A549 (cell line): ENCODE results near the gene C2CD4C. TPM values are rescaled to one million over a fixed set of nuclear protein-coding genes. Genes with fewer than 3 reads are reported as not detected.
"Not testable (repeated sequence)": the region's sequence is repeated elsewhere in the genome, so short reads cannot be mapped to it uniquely, and the experiment has no call there.

Source experiments
- ATAC-seq, 2 experiments: fragments of 200-7000 bp in 1 of 2; fragments of >200 bp in 1 of 2; cut with Nextera tagmentation in 1 of 2; cut with Tn5 transposase in 1 of 2; 3 replicates each; pipeline versions ENCODE4 v1.8.0 to v1.9.1; 2018 to 2020; ENCODE audit warnings: mild to moderate bottlenecking in 1 of 2, moderate library complexity in 1 of 2
- CTCF ChIA-PET: fragments of 300-600 bp; sonication (Branson Sonifier 250); formaldehyde crosslinking; extraction: SDS; loops from one replicate; lab custom pipeline; 2021; ENCODE audit warnings: antibody characterized with exemption, inconsistent platforms; lab: Yijun Ruan, JAX
- POLR2A ChIA-PET: fragments of 350-600 bp; formaldehyde crosslinking; extraction: SDS; loops from one replicate; lab custom pipeline; 2021; ENCODE audit warnings: antibody characterized with exemption, inconsistent platforms; lab: Yijun Ruan, JAX
- DNase-seq, 2 experiments: peaks; one replicate each; pipeline versions ENCODE4 v3.0.0 to v3.0.0-alpha.2; 2011 to 2016; ENCODE audit warnings: low read depth in 1 of 2, low spot score in 1 of 2
- FAIRE-seq: peaks from 2 replicates; lab custom pipeline; 2011; peaks lifted over from hg19 to GRCh38; lab: Jason Lieb, UNC
- H3K27ac ChIP-seq, 2 experiments: fragments of >200 bp; sonication (Bioruptor Twin); formaldehyde crosslinking; 3 replicates each; pipeline ENCODE4 v1.5.1; 2016 to 2017
- H3K4me1 ChIP-seq: fragments of >200 bp; sonication (Bioruptor Twin); formaldehyde crosslinking; 3 replicates; pipeline ENCODE4 v1.6.1; 2016
- H3K4me2 ChIP-seq: fragments of >200 bp; sonication (Bioruptor Twin); formaldehyde crosslinking; 3 replicates; pipeline ENCODE4 v1.6.1; 2016
- H3K4me3 ChIP-seq: fragments of >200 bp; sonication (Bioruptor Twin); formaldehyde crosslinking; 3 replicates; pipeline ENCODE4 v1.5.1; 2016
- H3K9me3 ChIP-seq: fragments of >200 bp; sonication (Bioruptor Twin); formaldehyde crosslinking; 3 replicates; pipeline ENCODE4 v1.6.1; 2016
- ATOH8 ChIP-seq: fragments of 250-450 bp; sonication (Bioruptor Pico); IDR thresholded peaks from 2 replicates; pipeline ENCODE4 v1.5.0; 2020; ENCODE audit warnings: low read depth, mild to moderate bottlenecking, moderate library complexity
- BHLHE40 ChIP-seq: IDR thresholded peaks from 2 replicates; pipeline ENCODE4 v1.6.1; 2012; ENCODE audit warnings: low read depth, low read length, inconsistent platforms
- CBX2 ChIP-seq: fragments of 200-600 bp; sonication (generic); IDR thresholded peaks from 2 replicates; pipeline ENCODE4 v1.6.1; 2016; ENCODE audit warnings: low read depth, mild to moderate bottlenecking, borderline replicate concordance
- CBX8 ChIP-seq: fragments of 200-600 bp; sonication (generic); IDR thresholded peaks from 2 replicates; pipeline ENCODE4 v1.6.1; 2016
- CEBPB ChIP-seq, 2 experiments: fragments of >200 bp in 1 of 2; sonication (Bioruptor Twin) in 1 of 2; formaldehyde crosslinking in 1 of 2; IDR thresholded peaks; 2 replicates each; pipeline ENCODE4 v1.6.1; 2012 to 2016
- CHD4 ChIP-seq: fragments of 200-600 bp; sonication (generic); IDR thresholded peaks from 2 replicates; pipeline ENCODE4 v1.6.1; 2016; ENCODE audit warnings: antibody characterized with exemption, mild to moderate bottlenecking, borderline replicate concordance
- EHF ChIP-seq: fragments of 250-450 bp; sonication (Bioruptor Pico); IDR thresholded peaks from 2 replicates; pipeline ENCODE4 v1.5.0; 2020; ENCODE audit warnings: mild to moderate bottlenecking
- EP300 ChIP-seq, 2 experiments: fragments of >200 bp; sonication (Bioruptor Twin); formaldehyde crosslinking; IDR thresholded peaks; 2 replicates in 1 of 2; 3 replicates in 1 of 2; pipeline ENCODE4 v1.6.1; 2016 to 2017
- HMGXB4 ChIP-seq: fragments of 250-450 bp; sonication (Bioruptor Pico); IDR thresholded peaks from 2 replicates; pipeline ENCODE4 v1.5.0; 2021; ENCODE audit warnings: mild to moderate bottlenecking, moderate library complexity, borderline replicate concordance
- JUN ChIP-seq, 2 experiments: fragments of >200 bp; sonication (Bioruptor Twin); formaldehyde crosslinking; IDR thresholded peaks; 2 replicates in 1 of 2; 3 replicates in 1 of 2; pipeline ENCODE4 v1.6.1; 2016 to 2017
- JUNB ChIP-seq: fragments of >200 bp; sonication (Bioruptor Twin); formaldehyde crosslinking; IDR thresholded peaks from 2 replicates; pipeline ENCODE4 v1.6.1; 2016
- KDM1A ChIP-seq: fragments of 200-600 bp; sonication (generic); IDR thresholded peaks from 2 replicates; pipeline ENCODE4 v1.6.1; 2016; ENCODE audit warnings: low read depth, mild to moderate bottlenecking
- KDM5A ChIP-seq: fragments of 200-600 bp; sonication (generic); IDR thresholded peaks from 2 replicates; pipeline ENCODE4 v1.6.1; 2016; ENCODE audit warnings: antibody characterized with exemption, mild to moderate bottlenecking
- MAX ChIP-seq: IDR thresholded peaks from 2 replicates; pipeline ENCODE4 v1.6.1; 2012
- MAZ ChIP-seq: fragments of 150-350 bp; IDR thresholded peaks from 2 replicates; pipeline ENCODE4 v1.6.1; 2014; ENCODE audit warnings: antibody characterized with exemption, low read depth, low read length, borderline replicate concordance
- NR3C1 ChIP-seq: fragments of >200 bp; sonication (Bioruptor Twin); formaldehyde crosslinking; IDR thresholded peaks from 3 replicates; pipeline ENCODE4 v1.6.1; 2017
- POLR2AphosphoS2 ChIP-seq: conservative IDR thresholded peaks from 2 replicates; pipeline ENCODE4 v1.6.1; 2012; ENCODE audit warnings: low read length, improper control_type of control experiment, inconsistent platforms
- RAD21 ChIP-seq, 2 experiments: fragments of >200 bp in 1 of 2; sonication (Bioruptor Twin) in 1 of 2; formaldehyde crosslinking in 1 of 2; IDR thresholded peaks in 1 of 2; conservative IDR thresholded peaks in 1 of 2; 2 replicates in 1 of 2; 3 replicates in 1 of 2; pipeline ENCODE4 v1.6.1; 2012 to 2018; ENCODE audit warnings: inconsistent platforms in 1 of 2
- RFX5 ChIP-seq: fragments of 450-650 bp; IDR thresholded peaks from 2 replicates; pipeline ENCODE4 v1.7.1; 2014; ENCODE audit warnings: antibody characterized with exemption, mild to moderate bottlenecking, moderate library complexity
- RNF2 ChIP-seq: fragments of 200-600 bp; sonication (generic); IDR thresholded peaks from 2 replicates; pipeline ENCODE4 v1.6.1; 2016; ENCODE audit warnings: low read depth, mild to moderate bottlenecking, antibody characterized with exemption, moderate library complexity, borderline replicate concordance
- SMC3 ChIP-seq: fragments of >200 bp; sonication (Bioruptor Twin); formaldehyde crosslinking; IDR thresholded peaks from 3 replicates; pipeline ENCODE4 v1.6.1; 2018; ENCODE audit warnings: inconsistent platforms
- SREBF2 ChIP-seq: fragments of 450-650 bp; IDR thresholded peaks from 2 replicates; pipeline ENCODE4 v1.6.1; 2014; ENCODE audit warnings: mild to moderate bottlenecking, moderate library complexity
- TFCP2L1 ChIP-seq: fragments of 250-450 bp; sonication (Bioruptor Pico); IDR thresholded peaks from 2 replicates; pipeline ENCODE4 v1.5.0; 2021; ENCODE audit warnings: mild to moderate bottlenecking
- TP53 ChIP-seq: fragments of 250-450 bp; sonication (Bioruptor Pico); IDR thresholded peaks from 2 replicates; pipeline ENCODE4 v1.5.0; 2021; ENCODE audit warnings: mild to moderate bottlenecking, moderate library complexity
- USF2 ChIP-seq: fragments of 450-650 bp; IDR thresholded peaks from 2 replicates; pipeline ENCODE4 v1.6.1; 2014; ENCODE audit warnings: antibody characterized with exemption
- ZFP36 ChIP-seq: fragments of 450-650 bp; IDR thresholded peaks from 2 replicates; pipeline ENCODE4 v1.6.1; 2014; ENCODE audit warnings: borderline replicate concordance; ENCODE audit not compliant: partially characterized antibody
- ZNF302 ChIP-seq: fragments of 250-450 bp; sonication (Bioruptor Pico); IDR thresholded peaks from 2 replicates; pipeline ENCODE4 v1.9.0; 2021; ENCODE audit warnings: inconsistent platforms, mild to moderate bottlenecking, moderate library complexity
- ZSCAN20 ChIP-seq: fragments of 250-450 bp; sonication (Bioruptor Pico); IDR thresholded peaks from 2 replicates; pipeline ENCODE4 v1.8.0; 2022; ENCODE audit warnings: mild to moderate bottlenecking, moderate library complexity
- WGBS: methylation state at CpG from one replicate; pipeline ENCODE4 v1.1.6; 2017; ENCODE audit errors: missing lambda C conversion rate; 5-methylcytosine and 5-hydroxymethylcytosine counted together
- polyA plus RNA-seq, 4 experiments: library from polyadenylated mRNA; depleted of rRNA in 3 of 4; stranded (reverse); fragments of >200 nt; fragmentation: RNase III in 1 of 4; extraction: RNeasy Plus Mini Kit Qiagen cat#74134 plus additional on column Dnase treatment in 1 of 4; gene quantifications; 2 replicates in 3 of 4; 3 replicates in 1 of 4; pipeline ENCODE4 v1.2.3, GENCODE V29; 2011 to 2017

C2CD4C gene
- polyA plus RNA-seq, 2 of the 4 experiments (the other 2 are of a cell fraction), result 0.21 to 0.71 TPM

- ATAC-seq, result no peak
- Histone ChIP-seq H3K4me2 (no peak overlapping the region), H3K4me1 (no peaks in the 10 kb centered on the region)
- POLR2A ChIA-PET, result no interaction called here
- TF ChIP-seq KDM5A, result no peak
- TF ChIP-seq CHD4, result no peak
- TF ChIP-seq RNF2, result no peak
- no peak for TF ChIP-seq HMGXB4
- no peak for TF ChIP-seq NR3C1
- TF ChIP-seq CEBPB (IDR thresholded peaks at IDR 0.05), result no peak
- no peak for TF ChIP-seq JUNB
- TF ChIP-seq SMC3, result no peak
- TF ChIP-seq KDM1A, result no peak
- TF ChIP-seq TFCP2L1 (CRISPR knock-in tag), result no peak
- TF ChIP-seq RFX5, result no peak
- TF ChIP-seq ZSCAN20, result no peak
- TF ChIP-seq MAZ, result no peak
- no peak for TF ChIP-seq CBX8
- TF ChIP-seq, all 56 proteins: peak for 0
- FAIRE-seq, result no peak
- WGBS, result 53% methylated on average over 2 of the region's 11 CpGs
- CTCF ChIA-PET, result interaction anchor here (0.5 to 1.0 kb wide), 3 partner anchors 48 to 119 kb away, joined by 3 read pairs; no protein-coding TSS in a partner anchor
- no peaks in the 10 kb centered on the region for H3K9me3 ChIP-seq
- no peak overlapping the region for H3K4me3 ChIP-seq
- H3K27ac ChIP-seq, result no peak overlapping the region
- no peak for DNase-seq
These were observed 46.8 kb downstream of the C2CD4C start for GRCh38 chr19:362154-362553.

- no peak for FAIRE-seq
- H3K4me1 ChIP-seq, result no peaks in the 10 kb centered on the region
- DNase-seq, result no peak
- WGBS, result 25% methylated on average over 1 of the region's 2 CpGs
- no peak for TF ChIP-seq CBX2
- no peak for TF ChIP-seq RAD21 (conservative IDR thresholded peaks at IDR 0.05 in 1 of 2, IDR thresholded peaks at IDR 0.05 in 1 of 2)
- no peak for TF ChIP-seq NR3C1
- TF ChIP-seq USF2, result no peak
- TF ChIP-seq JUN (IDR thresholded peaks at IDR 0.05), result no peak
- TF ChIP-seq POLR2AphosphoS2, result no peak
- no peak for TF ChIP-seq TP53
- no peak for TF ChIP-seq ZNF302 (CRISPR knock-in tag)
- TF ChIP-seq ATOH8 (CRISPR knock-in tag), result no peak
- no peak for TF ChIP-seq CHD4
- TF ChIP-seq EP300 (IDR thresholded peaks at IDR 0.05), result no peak
- no peak for TF ChIP-seq ZFP36
- TF ChIP-seq KDM5A, result no peak
- no peak for TF ChIP-seq CBX8
- no peak for TF ChIP-seq EHF (CRISPR knock-in tag)
- no peak for TF ChIP-seq MAX
- no peak for TF ChIP-seq RFX5
- TF ChIP-seq SREBF2, result no peak
- no peak for TF ChIP-seq ZSCAN20
- no peak for TF ChIP-seq BHLHE40
- TF ChIP-seq, all 56 proteins: peak for 0
- ChIA-PET CTCF (no interaction called here), POLR2A (no interaction called here)
- Histone ChIP-seq H3K27ac (no peak overlapping the region), H3K4me2 (no peak overlapping the region), H3K9me3 (0 out of 3 replicates have a peak, but pooled peaks cover 3% of the 10 kb centered on the region), H3K4me3 (no peak overlapping the region)
- ATAC-seq, result no peak
These were observed 49.4 kb downstream of the C2CD4C start for GRCh38 chr19:359653-359925.

- ATAC-seq, H3K4me2 ChIP-seq, POLR2A ChIA-PET, FAIRE-seq, CTCF ChIA-PET, H3K4me1 ChIP-seq, H3K27ac ChIP-seq, DNase-seq, H3K4me3 ChIP-seq: not testable (repeated sequence)
- 57% methylated on average over 15 of the region's 15 CpGs for WGBS
- H3K9me3 ChIP-seq, result peaks cover 21% of the 10 kb centered on the region; the same call in 2 of the 3 replicates
These were observed 53.4 kb downstream of the C2CD4C start for GRCh38 chr19:355536-355935.
